ENCODE results near the gene VRTN.
"Not testable (repeated sequence)": the region's sequence is repeated elsewhere in the genome, so short reads cannot be mapped to it uniquely, and the experiment has no call there.

Gene VRTN

GRCh38 chr14:74326369-74327152, 21.7 kb upstream of the VRTN start:
- H3K4me3 ChIP-seq (ENCODE audit: low read depth, low read length), result no peak overlapping the region
- TF ChIP-seq CTCF (IDR thresholded peaks at IDR 0.05; ENCODE audit: insufficient read depth, low read depth, low read length, missing control alignments), result no peak
- no peak for DNase-seq (ENCODE audit: low read depth)

GRCh38 chr14:74329950-74330552, 18.2 kb upstream of the VRTN start:
- DNase-seq (ENCODE audit: low read depth); H3K4me3 ChIP-seq (ENCODE audit: low read depth, low read length): not testable (repeated sequence)

GRCh38 chr14:74333909-74334308, 14.4 kb upstream of the VRTN start:
- DNase-seq (ENCODE audit: low read depth), result no peak
- H3K4me3 ChIP-seq (ENCODE audit: low read depth, low read length), result no peak overlapping the region
- TF ChIP-seq CTCF (IDR thresholded peaks at IDR 0.05; ENCODE audit: insufficient read depth, low read depth, low read length, missing control alignments), result no peak

GRCh38 chr14:74346341-74346740, 1.9 kb upstream of the VRTN start:
- H3K4me3 ChIP-seq (ENCODE audit: low read depth, low read length), result no peak overlapping the region
- TF ChIP-seq CTCF (IDR thresholded peaks at IDR 0.05; ENCODE audit: insufficient read depth, low read depth, low read length, missing control alignments), result no peak
- DNase-seq (ENCODE audit: low read depth), result no peak

GRCh38 chr14:74347097-74347794, 1.0 kb upstream of the VRTN start:
- TF ChIP-seq CTCF (IDR thresholded peaks at IDR 0.05; ENCODE audit: insufficient read depth, low read depth, low read length, missing control alignments), result no peak
- DNase-seq (ENCODE audit: low read depth), result no peak
- no peak overlapping the region for H3K4me3 ChIP-seq (ENCODE audit: low read depth, low read length)

- no peak for DNase-seq (ENCODE audit: low read depth)
- TF ChIP-seq CTCF (IDR thresholded peaks at IDR 0.05; ENCODE audit: insufficient read depth, low read depth, low read length, missing control alignments), result no peak
These were observed 523 bp upstream of the VRTN start for GRCh38 chr14:74347795-74348100.

GRCh38 chr14:74348735-74349463, 628 bp downstream of the VRTN start:
- no peak for TF ChIP-seq CTCF (IDR thresholded peaks at IDR 0.05; ENCODE audit: insufficient read depth, low read depth, low read length, missing control alignments)
- DNase-seq (ENCODE audit: low read depth), result no peak
- no peak overlapping the region for H3K4me3 ChIP-seq (ENCODE audit: low read depth, low read length)

More at GRCh38 chr14:74347795-74348100, 523 bp upstream of the VRTN start:
- no peak overlapping the region for H3K4me3 ChIP-seq (ENCODE audit: low read depth, low read length)

Data from GM12865 (cell line).